ENCODE measurements around the gene CNTNAP5. TPM values are rescaled to one million over a fixed set of nuclear protein-coding genes. Genes with fewer than 3 reads are reported as not detected.

Gene CNTNAP5
- total RNA-seq, 1 experiment from 2014 or later: not detected

- Histone ChIP-seq H3K27me3 (replicated peaks; ENCODE audit: insufficient read depth, low read depth, low read length, poor library complexity) (no peaks in the 10 kb centered on the region), H3K27ac (ENCODE audit: low read depth, low read length, poor library complexity, severe bottlenecking) (no peak overlapping the region), H3K4me3 (ENCODE audit: low read depth, low read length, poor library complexity, severe bottlenecking) (no peak overlapping the region), H3K36me3 (ENCODE audit: insufficient read depth, low read length, poor library complexity, severe bottlenecking) (no peaks in the 10 kb centered on the region), H3K9me3 (ENCODE audit: low read depth, low read length, poor library complexity, severe bottlenecking) (no peaks in the 10 kb centered on the region), H3K4me1 (ENCODE audit: insufficient read depth, low read length, poor library complexity, severe bottlenecking) (no peaks in the 10 kb centered on the region)
- no TSS peak for BruUV-seq (replicated peaks)
- ChIA-PET POLR2A (ENCODE audit: low non-redundant PET) (no interaction called here), CTCF (no interaction called here)
- TF ChIP-seq EZH2 (IDR thresholded peaks at IDR 0.05; ENCODE audit: borderline replicate concordance, low read depth, low read length, poor library complexity, severe bottlenecking): no peak
- TF ChIP-seq, protein P1, sequence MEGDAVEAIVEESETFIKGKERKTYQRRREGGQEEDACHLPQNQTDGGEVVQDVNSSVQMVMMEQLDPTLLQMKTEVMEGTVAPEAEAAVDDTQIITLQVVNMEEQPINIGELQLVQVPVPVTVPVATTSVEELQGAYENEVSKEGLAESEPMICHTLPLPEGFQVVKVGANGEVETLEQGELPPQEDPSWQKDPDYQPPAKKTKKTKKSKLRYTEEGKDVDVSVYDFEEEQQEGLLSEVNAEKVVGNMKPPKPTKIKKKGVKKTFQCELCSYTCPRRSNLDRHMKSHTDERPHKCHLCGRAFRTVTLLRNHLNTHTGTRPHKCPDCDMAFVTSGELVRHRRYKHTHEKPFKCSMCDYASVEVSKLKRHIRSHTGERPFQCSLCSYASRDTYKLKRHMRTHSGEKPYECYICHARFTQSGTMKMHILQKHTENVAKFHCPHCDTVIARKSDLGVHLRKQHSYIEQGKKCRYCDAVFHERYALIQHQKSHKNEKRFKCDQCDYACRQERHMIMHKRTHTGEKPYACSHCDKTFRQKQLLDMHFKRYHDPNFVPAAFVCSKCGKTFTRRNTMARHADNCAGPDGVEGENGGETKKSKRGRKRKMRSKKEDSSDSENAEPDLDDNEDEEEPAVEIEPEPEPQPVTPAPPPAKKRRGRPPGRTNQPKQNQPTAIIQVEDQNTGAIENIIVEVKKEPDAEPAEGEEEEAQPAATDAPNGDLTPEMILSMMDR (conservative IDR thresholded peaks at IDR 0.05; ENCODE audit: low read depth, low read length): peak; percentile 77
- intact Hi-C loops (cut with micrococcal nuclease; ENCODE audit: unreplicated experiment): no loop called here
- peak; percentile 49 for DNase-seq (ENCODE audit: low spot score)
These were observed 779.2 kb downstream of the CNTNAP5 start for GRCh38 chr2:124804014-124804940.

DNA sequence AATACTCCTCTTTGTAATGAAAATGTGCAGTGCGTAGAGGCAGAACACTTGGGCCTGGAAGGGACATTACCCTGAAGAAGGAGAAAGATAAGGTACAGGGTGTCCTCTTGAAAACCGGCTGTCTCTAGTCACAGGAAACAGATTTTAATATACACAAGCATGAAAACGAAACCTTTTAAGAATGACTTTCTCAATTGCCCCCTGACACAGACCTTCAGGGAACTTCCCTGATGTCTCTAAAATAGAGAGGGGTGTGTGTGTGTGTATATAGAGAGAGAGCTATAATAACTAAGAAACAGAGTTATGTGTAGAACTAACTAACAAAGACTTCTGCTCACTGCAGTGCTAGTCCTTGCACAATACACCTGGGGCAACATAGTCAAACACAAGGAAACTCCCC is 780.0 kb downstream of the CNTNAP5 start:
- no peaks in the 10 kb centered on the region for H3K4me1 ChIP-seq (ENCODE audit: insufficient read depth, low read length, poor library complexity, severe bottlenecking)
- H3K4me3 ChIP-seq (ENCODE audit: low read depth, low read length, poor library complexity, severe bottlenecking): no peak overlapping the region
- H3K36me3 ChIP-seq (ENCODE audit: insufficient read depth, low read length, poor library complexity, severe bottlenecking): no peaks in the 10 kb centered on the region
- H3K9me3 ChIP-seq (ENCODE audit: low read depth, low read length, poor library complexity, severe bottlenecking): no peaks in the 10 kb centered on the region
- CTCF ChIA-PET: no interaction called here
- BruUV-seq (replicated peaks): no TSS peak
- POLR2A ChIA-PET (ENCODE audit: low non-redundant PET): no interaction called here
- no peak for TF ChIP-seq EZH2 (IDR thresholded peaks at IDR 0.05; ENCODE audit: borderline replicate concordance, low read depth, low read length, poor library complexity, severe bottlenecking)
- TF ChIP-seq, protein P1 (conservative IDR thresholded peaks at IDR 0.05; ENCODE audit: low read depth, low read length): no peak
- H3K27me3 ChIP-seq (replicated peaks; ENCODE audit: insufficient read depth, low read depth, low read length, poor library complexity): no peaks in the 10 kb centered on the region
- intact Hi-C loops (cut with micrococcal nuclease; ENCODE audit: unreplicated experiment): no loop called here
- DNase-seq (ENCODE audit: low spot score): no peak
- no peak overlapping the region for H3K27ac ChIP-seq (ENCODE audit: low read depth, low read length, poor library complexity, severe bottlenecking)

GRCh38 chr2:124810132-124810531 is 785.0 kb downstream of the CNTNAP5 start:
- intact Hi-C loops (cut with micrococcal nuclease; ENCODE audit: unreplicated experiment): no loop called here
- H3K36me3 ChIP-seq (ENCODE audit: insufficient read depth, low read length, poor library complexity, severe bottlenecking): no peaks in the 10 kb centered on the region
- no peaks in the 10 kb centered on the region for H3K27me3 ChIP-seq (replicated peaks; ENCODE audit: insufficient read depth, low read depth, low read length, poor library complexity)
- ChIA-PET POLR2A (ENCODE audit: low non-redundant PET) (no interaction called here), CTCF (interaction anchor here (0.6 kb wide), 1 partner anchor 1095 kb away, joined by 4 read pairs; no protein-coding TSS in a partner anchor)
- H3K4me1 ChIP-seq (ENCODE audit: insufficient read depth, low read length, poor library complexity, severe bottlenecking): no peaks in the 10 kb centered on the region
- BruUV-seq (replicated peaks): no TSS peak
- H3K9me3 ChIP-seq (ENCODE audit: low read depth, low read length, poor library complexity, severe bottlenecking): no peaks in the 10 kb centered on the region
- DNase-seq (ENCODE audit: low spot score): peak; percentile 6
- no peak overlapping the region for H3K4me3 ChIP-seq (ENCODE audit: low read depth, low read length, poor library complexity, severe bottlenecking)
- no peak overlapping the region for H3K27ac ChIP-seq (ENCODE audit: low read depth, low read length, poor library complexity, severe bottlenecking)
- no peak for TF ChIP-seq EZH2 (IDR thresholded peaks at IDR 0.05; ENCODE audit: borderline replicate concordance, low read depth, low read length, poor library complexity, severe bottlenecking)
- TF ChIP-seq, protein P1 (conservative IDR thresholded peaks at IDR 0.05; ENCODE audit: low read depth, low read length): no peak
